Suprapubic skin (tissue), 3 donors: Measurements from ENCODE around the gene RAD51C.

Experiments used
- EP300 ChIP-seq: sonication (generic); formaldehyde crosslinking; IDR thresholded peaks from one replicate; pipeline ENCODE4 v1.6.1; 2017; ENCODE audit warnings: antibody characterized with exemption
- POLR2A ChIP-seq, 2 donors: fragments of 450-650 bp; IDR thresholded peaks; one replicate each; pipeline ENCODE4 v1.6.1; 2017; ENCODE audit warnings: antibody characterized with exemption in 2 of 2, mild to moderate bottlenecking in 2 of 2, moderate library complexity in 2 of 2
- TF ChIP-seq, protein P1 (sequence below), 2 donors: fragments of 200-600 bp in 1 of 2; fragments of 450-650 bp in 1 of 2; sonication (generic) in 1 of 2; IDR thresholded peaks; one replicate each; pipeline ENCODE4 v1.5.1; 2016 to 2019; ENCODE audit warnings: antibody characterized with exemption in 2 of 2, mild to moderate bottlenecking in 1 of 2, moderate library complexity in 1 of 2

GRCh38 chr17:58785097-58785496 is 92.7 kb downstream of the RAD51C start:
- TF ChIP-seq POLR2A (IDR thresholded peaks at IDR 0.05) (no peak), EP300 (no peak)
- TF ChIP-seq, protein P1, sequence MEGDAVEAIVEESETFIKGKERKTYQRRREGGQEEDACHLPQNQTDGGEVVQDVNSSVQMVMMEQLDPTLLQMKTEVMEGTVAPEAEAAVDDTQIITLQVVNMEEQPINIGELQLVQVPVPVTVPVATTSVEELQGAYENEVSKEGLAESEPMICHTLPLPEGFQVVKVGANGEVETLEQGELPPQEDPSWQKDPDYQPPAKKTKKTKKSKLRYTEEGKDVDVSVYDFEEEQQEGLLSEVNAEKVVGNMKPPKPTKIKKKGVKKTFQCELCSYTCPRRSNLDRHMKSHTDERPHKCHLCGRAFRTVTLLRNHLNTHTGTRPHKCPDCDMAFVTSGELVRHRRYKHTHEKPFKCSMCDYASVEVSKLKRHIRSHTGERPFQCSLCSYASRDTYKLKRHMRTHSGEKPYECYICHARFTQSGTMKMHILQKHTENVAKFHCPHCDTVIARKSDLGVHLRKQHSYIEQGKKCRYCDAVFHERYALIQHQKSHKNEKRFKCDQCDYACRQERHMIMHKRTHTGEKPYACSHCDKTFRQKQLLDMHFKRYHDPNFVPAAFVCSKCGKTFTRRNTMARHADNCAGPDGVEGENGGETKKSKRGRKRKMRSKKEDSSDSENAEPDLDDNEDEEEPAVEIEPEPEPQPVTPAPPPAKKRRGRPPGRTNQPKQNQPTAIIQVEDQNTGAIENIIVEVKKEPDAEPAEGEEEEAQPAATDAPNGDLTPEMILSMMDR (IDR thresholded peaks at IDR 0.05), result no peak
